ENCODE measurements around the gene SYCE3.

The SYCE3 gene

GRCh38 chr22:50524676-50525103, 38.0 kb downstream of the SYCE3 start:
- Histone ChIP-seq H3K18ac (ENCODE audit: low read length) (peak overlapping the region; percentile 78), H3K14ac (ENCODE audit: low read length) (peak overlapping the region; percentile 80), H2BK5ac (ENCODE audit: low read depth, low read length, poor library complexity) (peak overlapping the region; percentile 70), H2BK120ac (ENCODE audit: insufficient read depth, low read length, poor library complexity) (peak overlapping the region; percentile 77), H3K79me1 (ENCODE audit: low read length) (peaks cover 20% of the 10 kb centered on the region), H3K4me1 (ENCODE audit: control insufficient read depth in 1 of 2, insufficient read depth in 2 of 2, low read length in 2 of 2) (peaks cover 21 to 31% of the 10 kb centered on the region in 2 experiments), H2BK12ac (ENCODE audit: low read length) (no peak overlapping the region), H2AFZ (ENCODE audit: insufficient read depth, low read length, poor library complexity) (peak overlapping the region; percentile 50), H4K91ac (ENCODE audit: low read depth, low read length) (peak overlapping the region; percentile 87), H3K27ac (ENCODE audit: low read depth, low read length) (peak overlapping the region; percentile 88), H3K36me3 (ENCODE audit: control insufficient read depth in 1 of 2, insufficient read depth in 2 of 2, low read length in 2 of 2) (peaks cover 36 to 40% of the 10 kb centered on the region in 2 experiments), H2AK5ac (ENCODE audit: low read length) (peak overlapping the region; percentile 49), H4K12ac (ENCODE audit: low read depth, low read length) (peak overlapping the region; percentile 57), H3K4me2 (ENCODE audit: low read length) (peak overlapping the region; percentile 62), H3K4ac (ENCODE audit: low read depth, low read length) (peak overlapping the region; percentile 75), H3K23ac (ENCODE audit: low read length) (no peak overlapping the region), H3K4me3 (ENCODE audit: low read depth, low read length) (peak overlapping the region; percentile 73), H3K9me3 (ENCODE audit: insufficient read depth, low read depth, low read length) (no peaks in the 10 kb centered on the region), H3K27me3 (ENCODE audit: insufficient read depth, low read length) (no peaks in the 10 kb centered on the region), H3K79me2 (ENCODE audit: control insufficient read depth, insufficient read depth, low read length, poor library complexity) (peaks cover 16% of the 10 kb centered on the region), H4K8ac (ENCODE audit: low read depth, low read length) (peak overlapping the region; percentile 86), H3K9ac (ENCODE audit: low read length) (peak overlapping the region; percentile 86)
- WGBS (ENCODE audit: extremely low coverage, insufficient coverage, insufficient read length), result no CpG with 5 or more reads among the region's 19 CpGs
- DNase-seq, result peak in 1 of 2 donors; percentile 41

- H3K79me1 ChIP-seq (ENCODE audit: low read length), result peaks cover 18% of the 10 kb centered on the region
- no peak overlapping the region for H2AK5ac ChIP-seq (ENCODE audit: low read length)
- H3K4me1 ChIP-seq (ENCODE audit: control insufficient read depth in 1 of 2, insufficient read depth in 2 of 2, low read length in 2 of 2), result peaks cover 21 to 25% of the 10 kb centered on the region in 2 experiments
- no peaks in the 10 kb centered on the region for H3K27me3 ChIP-seq (ENCODE audit: insufficient read depth, low read length)
- peak overlapping the region; percentile 62 for H3K4me2 ChIP-seq (ENCODE audit: low read length)
- H2BK120ac ChIP-seq (ENCODE audit: insufficient read depth, low read length, poor library complexity), result no peak overlapping the region
- WGBS (ENCODE audit: extremely low coverage, insufficient coverage, insufficient read length), result no CpG with 5 or more reads among the region's 25 CpGs
- H3K4ac ChIP-seq (ENCODE audit: low read depth, low read length), result peak overlapping the region; percentile 35
- no peaks in the 10 kb centered on the region for H3K9me3 ChIP-seq (ENCODE audit: insufficient read depth, low read depth, low read length)
- no peak overlapping the region for H2BK5ac ChIP-seq (ENCODE audit: low read depth, low read length, poor library complexity)
- H3K9ac ChIP-seq (ENCODE audit: low read length), result no peak overlapping the region
- H3K36me3 ChIP-seq (ENCODE audit: control insufficient read depth in 1 of 2, insufficient read depth in 2 of 2, low read length in 2 of 2), result peaks cover 41 to 45% of the 10 kb centered on the region in 2 experiments
- H3K79me2 ChIP-seq (ENCODE audit: control insufficient read depth, insufficient read depth, low read length, poor library complexity), result peaks cover 16% of the 10 kb centered on the region
- H2BK12ac ChIP-seq (ENCODE audit: low read length), result no peak overlapping the region
- no peak overlapping the region for H4K91ac ChIP-seq (ENCODE audit: low read depth, low read length)
- H3K18ac ChIP-seq (ENCODE audit: low read length), result peak overlapping the region; percentile 1
- no peak for DNase-seq
- peak overlapping the region; percentile 86 for H4K8ac ChIP-seq (ENCODE audit: low read depth, low read length)
- H2AFZ ChIP-seq (ENCODE audit: insufficient read depth, low read length, poor library complexity), result no peak overlapping the region
- H3K23ac ChIP-seq (ENCODE audit: low read length), result no peak overlapping the region
- H3K14ac ChIP-seq (ENCODE audit: low read length), result peak overlapping the region; percentile 3
- H3K4me3 ChIP-seq (ENCODE audit: low read depth, low read length), result peak overlapping the region; percentile 73
- H4K12ac ChIP-seq (ENCODE audit: low read depth, low read length), result peak overlapping the region; percentile 16
- peak overlapping the region; percentile 6 for H3K27ac ChIP-seq (ENCODE audit: low read depth, low read length)
Observed at GRCh38 chr22:50523806-50524675, 38.7 kb downstream of the SYCE3 start.

GRCh38 chr22:50523458-50523805, 39.3 kb downstream of the SYCE3 start:
- peaks cover 18% of the 10 kb centered on the region for H3K79me1 ChIP-seq (ENCODE audit: low read length)
- no peak overlapping the region for H3K23ac ChIP-seq (ENCODE audit: low read length)
- no peak overlapping the region for H3K4me2 ChIP-seq (ENCODE audit: low read length)
- no peak overlapping the region for H4K8ac ChIP-seq (ENCODE audit: low read depth, low read length)
- H2BK5ac ChIP-seq (ENCODE audit: low read depth, low read length, poor library complexity), result no peak overlapping the region
- no peaks in the 10 kb centered on the region for H3K27me3 ChIP-seq (ENCODE audit: insufficient read depth, low read length)
- peaks cover 47 to 51% of the 10 kb centered on the region in 2 experiments for H3K36me3 ChIP-seq (ENCODE audit: control insufficient read depth in 1 of 2, insufficient read depth in 2 of 2, low read length in 2 of 2)
- no peak overlapping the region for H3K4me3 ChIP-seq (ENCODE audit: low read depth, low read length)
- H3K4me1 ChIP-seq (ENCODE audit: control insufficient read depth in 1 of 2, insufficient read depth in 2 of 2, low read length in 2 of 2), result peaks cover 21 to 23% of the 10 kb centered on the region in 2 experiments
- no peak overlapping the region for H3K4ac ChIP-seq (ENCODE audit: low read depth, low read length)
- H2AFZ ChIP-seq (ENCODE audit: insufficient read depth, low read length, poor library complexity), result no peak overlapping the region
- no peak overlapping the region for H3K14ac ChIP-seq (ENCODE audit: low read length)
- WGBS (ENCODE audit: extremely low coverage, insufficient coverage, insufficient read length), result no CpG with 5 or more reads among the region's 16 CpGs
- H3K9me3 ChIP-seq (ENCODE audit: insufficient read depth, low read depth, low read length), result no peaks in the 10 kb centered on the region
- H2BK12ac ChIP-seq (ENCODE audit: low read length), result no peak overlapping the region
- H3K27ac ChIP-seq (ENCODE audit: low read depth, low read length), result no peak overlapping the region
- H3K9ac ChIP-seq (ENCODE audit: low read length), result no peak overlapping the region
- no peak overlapping the region for H4K12ac ChIP-seq (ENCODE audit: low read depth, low read length)
- no peak overlapping the region for H2AK5ac ChIP-seq (ENCODE audit: low read length)
- H3K18ac ChIP-seq (ENCODE audit: low read length), result no peak overlapping the region
- H3K79me2 ChIP-seq (ENCODE audit: control insufficient read depth, insufficient read depth, low read length, poor library complexity), result peaks cover 16% of the 10 kb centered on the region
- no peak overlapping the region for H4K91ac ChIP-seq (ENCODE audit: low read depth, low read length)
- H2BK120ac ChIP-seq (ENCODE audit: insufficient read depth, low read length, poor library complexity), result no peak overlapping the region
- no peak for DNase-seq

GRCh38 chr22:50522806-50523438, 39.8 kb downstream of the SYCE3 start:
- H3K36me3 ChIP-seq (ENCODE audit: control insufficient read depth in 1 of 2, insufficient read depth in 2 of 2, low read length in 2 of 2), result peaks cover 52 to 56% of the 10 kb centered on the region in 2 experiments
- H3K4me3 ChIP-seq (ENCODE audit: low read depth, low read length), result no peak overlapping the region
- H4K91ac ChIP-seq (ENCODE audit: low read depth, low read length), result no peak overlapping the region
- H3K4me1 ChIP-seq (ENCODE audit: control insufficient read depth in 1 of 2, insufficient read depth in 2 of 2, low read length in 2 of 2), result peaks cover 21 to 23% of the 10 kb centered on the region in 2 experiments
- H3K9me3 ChIP-seq (ENCODE audit: insufficient read depth, low read depth, low read length), result no peaks in the 10 kb centered on the region
- H3K4ac ChIP-seq (ENCODE audit: low read depth, low read length), result no peak overlapping the region
- H3K23ac ChIP-seq (ENCODE audit: low read length), result no peak overlapping the region
- no peak overlapping the region for H2BK120ac ChIP-seq (ENCODE audit: insufficient read depth, low read length, poor library complexity)
- no CpG with 5 or more reads among the region's 22 CpGs for WGBS (ENCODE audit: extremely low coverage, insufficient coverage, insufficient read length)
- H3K79me1 ChIP-seq (ENCODE audit: low read length), result peaks cover 18% of the 10 kb centered on the region
- H2BK5ac ChIP-seq (ENCODE audit: low read depth, low read length, poor library complexity), result no peak overlapping the region
- H3K27ac ChIP-seq (ENCODE audit: low read depth, low read length), result no peak overlapping the region
- H3K27me3 ChIP-seq (ENCODE audit: insufficient read depth, low read length), result no peaks in the 10 kb centered on the region
- no peak overlapping the region for H2BK12ac ChIP-seq (ENCODE audit: low read length)
- H4K8ac ChIP-seq (ENCODE audit: low read depth, low read length), result no peak overlapping the region
- no peak overlapping the region for H3K18ac ChIP-seq (ENCODE audit: low read length)
- H3K9ac ChIP-seq (ENCODE audit: low read length), result no peak overlapping the region
- H3K14ac ChIP-seq (ENCODE audit: low read length), result no peak overlapping the region
- H3K79me2 ChIP-seq (ENCODE audit: control insufficient read depth, insufficient read depth, low read length, poor library complexity), result peaks cover 16% of the 10 kb centered on the region
- no peak overlapping the region for H3K4me2 ChIP-seq (ENCODE audit: low read length)
- H2AFZ ChIP-seq (ENCODE audit: insufficient read depth, low read length, poor library complexity), result no peak overlapping the region
- no peak for DNase-seq
- no peak overlapping the region for H2AK5ac ChIP-seq (ENCODE audit: low read length)
- H4K12ac ChIP-seq (ENCODE audit: low read depth, low read length), result no peak overlapping the region

Data from trophoblast cell (in vitro differentiated cells and primary cell).